Right ventricle myocardium inferior (tissue), 1 donor: ENCODE data around the gene GGT5. TPM values are rescaled to one million over a fixed set of nuclear protein-coding genes. Genes with fewer than 3 reads are reported as not detected.
"Not testable (repeated sequence)": the region's sequence is repeated elsewhere in the genome, so short reads cannot be mapped to it uniquely, and the experiment has no call there.

Experiments
- ATAC-seq: fragments of 200-7000 bp; cut with Tn5 transposase; one replicate; pipeline ENCODE4 v1.9.1; 2020; ENCODE audit warnings: mild to moderate bottlenecking, moderate library complexity
- DNase-seq: peaks from one replicate; pipeline ENCODE4 v3.0.0; 2021; ENCODE audit errors: missing footprints
- intact Hi-C: fragments of 100-400 bp; cut with DNase I; formaldehyde crosslinking; loops from one replicate; pipeline ENCODE4 v1.11.0; 2022
- total RNA-seq: library from RNA; stranded (reverse); fragmentation: NEBNext Ultra II Directional; extraction: Animal tissue kit (Norgen Biotek cat#: 25700); gene quantifications from one replicate; pipeline ENCODE4 v1.2.1, GENCODE V29; 2021
- donor health status: DM: no; HTN: yes; CAD: no; lungs with severe emphysema.

The GGT5 gene
- total RNA-seq, 1 donor from 2014 or later = 27.6 TPM

DNA sequence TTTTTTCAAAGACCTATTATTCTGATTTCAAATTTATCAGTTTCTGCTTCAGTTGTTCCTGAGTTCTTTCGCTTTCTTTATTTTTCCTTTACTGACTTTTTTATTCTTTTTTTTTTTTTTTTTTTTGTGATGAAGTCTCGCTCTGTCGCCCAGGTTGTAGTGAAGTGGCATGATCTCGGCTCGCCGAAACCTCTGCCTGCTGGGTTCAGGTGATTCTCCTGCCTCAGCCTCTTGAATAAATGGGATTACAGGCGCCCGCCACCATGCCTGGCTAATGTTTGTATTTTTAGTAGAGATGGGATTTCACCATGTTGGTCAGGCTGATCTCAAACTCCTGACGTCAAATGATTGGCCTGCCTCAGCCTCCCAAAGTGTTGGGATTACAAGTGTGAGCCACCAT, 31.8 kb downstream of the GGT5 start:
- DNase-seq, ATAC-seq, intact Hi-C loops: not testable (repeated sequence)

GRCh38 chr22:24211716-24212115, 33.2 kb downstream of the GGT5 start:
- intact Hi-C loops = not testable (repeated sequence)

DNA sequence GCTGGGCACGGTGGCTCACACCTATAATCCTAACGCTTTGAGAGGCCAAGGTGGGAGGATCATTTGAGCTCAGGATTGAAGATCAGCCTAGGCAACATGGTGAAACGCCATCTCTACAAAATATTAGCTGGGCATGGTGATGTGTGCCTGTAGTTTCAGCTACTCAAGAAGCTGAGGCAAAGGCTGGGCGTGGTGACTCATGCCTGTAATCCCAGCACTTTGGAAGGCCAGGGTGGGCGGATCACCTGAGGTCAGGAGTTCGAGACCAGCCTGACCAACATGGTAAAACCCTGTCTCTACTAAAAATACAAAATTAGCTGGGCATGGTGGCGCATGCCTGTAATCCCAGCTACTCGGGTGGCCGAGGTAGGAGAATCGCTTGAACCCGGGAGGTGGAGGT, 34.5 kb downstream of the GGT5 start:
- ATAC-seq, DNase-seq, intact Hi-C loops: not testable (repeated sequence)

More at GRCh38 chr22:24211716-24212115, 33.2 kb downstream of the GGT5 start:
- DNase-seq, ATAC-seq: not testable (repeated sequence)

DNA sequence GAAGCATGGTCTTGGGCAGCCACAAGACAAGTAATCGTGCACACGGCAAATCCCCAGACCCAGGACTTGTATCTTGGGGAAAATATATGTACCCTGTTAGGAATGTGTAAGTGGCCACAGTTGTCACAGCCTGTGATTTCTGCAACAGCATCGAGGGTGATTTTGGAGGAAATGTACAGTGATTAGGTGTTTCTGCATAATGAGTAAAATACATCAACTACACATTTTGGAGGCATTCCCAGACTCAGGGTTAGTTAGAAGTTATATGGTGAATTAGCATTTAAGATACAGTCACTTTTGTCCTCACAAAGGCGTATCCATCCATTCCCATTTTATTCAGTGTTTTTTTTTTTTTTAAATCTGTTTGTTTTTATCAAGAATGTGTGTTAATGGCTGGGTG, 35.2 kb downstream of the GGT5 start:
- intact Hi-C loops = no loop called here
- no peak for DNase-seq
- no peak for ATAC-seq

GRCh38 chr22:24209016-24209415, 35.9 kb downstream of the GGT5 start:
- no peak for DNase-seq
- no peak for ATAC-seq
- intact Hi-C loops = no loop called here

GRCh38 chr22:24208012-24208749, 36.7 kb downstream of the GGT5 start:
- DNase-seq (no peak), ATAC-seq (peak; percentile 92)
- intact Hi-C loops = loop anchor here (1.0 kb wide), 1 partner anchor 37 kb away; the partner anchor contains the start of gene GGT5

GRCh38 chr22:24207264-24208011, 37.4 kb downstream of the GGT5 start:
- intact Hi-C loops = loop anchor here (1.0 kb wide), 1 partner anchor 38 kb away; the partner anchor contains the start of gene GGT5
- ATAC-seq = peak; percentile 24
- DNase-seq = no peak

DNA sequence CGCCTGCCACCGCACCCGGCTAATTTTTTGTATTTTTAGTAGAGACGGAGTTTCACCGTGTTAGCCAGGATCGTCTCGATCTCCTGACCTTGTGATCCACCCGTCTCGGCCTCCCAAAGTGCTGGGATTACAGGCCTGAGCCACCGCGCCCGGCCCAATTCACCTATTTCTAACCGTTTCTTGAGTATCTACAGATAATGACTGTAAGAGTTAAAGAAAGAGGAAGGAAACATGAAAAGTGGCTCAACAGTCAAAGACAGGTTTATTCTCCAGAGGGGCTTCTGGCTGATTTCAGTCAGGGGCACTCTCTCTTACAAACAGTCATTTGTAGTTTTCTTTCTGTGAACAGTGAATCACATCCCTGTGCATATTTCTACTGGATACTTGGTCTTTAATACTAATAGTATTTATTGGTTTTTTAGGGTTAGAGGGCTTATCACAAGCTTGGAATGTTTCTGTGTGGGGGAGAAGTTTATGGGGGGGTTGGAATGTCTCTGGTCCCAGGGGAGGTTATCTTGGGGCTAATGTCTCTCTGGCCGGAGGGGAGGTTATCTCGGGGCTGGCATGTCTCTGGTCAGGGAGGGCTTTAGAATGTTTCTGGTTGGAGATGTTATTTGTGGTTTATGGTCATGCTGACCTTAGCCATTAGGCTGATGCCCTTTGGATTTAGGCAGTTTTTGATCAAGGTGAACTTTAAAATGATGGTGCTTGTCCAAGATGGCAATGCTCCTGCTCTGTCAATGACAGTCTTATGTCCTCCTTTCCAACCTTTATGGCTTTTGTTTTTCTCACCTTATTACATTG, 38.2 kb downstream of the GGT5 start:
- intact Hi-C loops, ATAC-seq, DNase-seq: not testable (repeated sequence)

DNA sequence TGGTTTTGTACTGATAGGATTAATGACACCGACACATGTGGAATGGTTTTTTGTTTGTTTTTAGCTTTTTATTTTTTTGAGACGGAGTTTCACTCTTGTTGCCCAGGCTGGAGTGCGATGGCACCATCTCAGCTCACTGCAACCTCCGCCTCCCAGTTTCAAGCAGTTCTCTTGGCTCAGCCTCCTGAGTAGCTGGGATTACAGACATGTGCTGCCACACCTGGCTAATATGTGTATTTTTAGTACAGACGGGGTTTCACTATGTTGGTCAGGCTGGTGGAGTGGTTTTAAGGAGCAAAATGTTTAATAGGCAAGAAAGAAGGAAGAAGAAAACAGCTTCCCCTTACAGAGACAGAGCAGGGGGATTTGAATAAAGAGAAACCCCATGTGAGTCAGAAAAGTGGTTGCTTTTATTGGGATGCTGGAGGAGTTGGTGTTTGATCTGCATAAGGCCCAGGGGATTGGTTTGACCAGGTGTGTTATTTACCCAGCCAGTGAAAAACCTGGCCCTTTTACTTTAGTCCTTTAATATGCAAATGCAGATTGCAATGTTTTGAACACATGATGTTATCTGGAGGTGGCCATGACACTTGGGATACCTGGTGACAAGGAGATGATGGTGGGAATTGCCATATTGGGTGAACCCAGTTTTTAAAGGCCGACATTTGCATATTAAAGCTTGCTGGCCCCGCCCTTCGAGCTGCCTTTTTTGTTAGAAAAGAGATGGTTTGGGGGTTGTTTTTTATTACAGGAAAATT, 39.3 kb downstream of the GGT5 start:
- no peak for ATAC-seq
- no peak for DNase-seq
- intact Hi-C loops = no loop called here

DNA sequence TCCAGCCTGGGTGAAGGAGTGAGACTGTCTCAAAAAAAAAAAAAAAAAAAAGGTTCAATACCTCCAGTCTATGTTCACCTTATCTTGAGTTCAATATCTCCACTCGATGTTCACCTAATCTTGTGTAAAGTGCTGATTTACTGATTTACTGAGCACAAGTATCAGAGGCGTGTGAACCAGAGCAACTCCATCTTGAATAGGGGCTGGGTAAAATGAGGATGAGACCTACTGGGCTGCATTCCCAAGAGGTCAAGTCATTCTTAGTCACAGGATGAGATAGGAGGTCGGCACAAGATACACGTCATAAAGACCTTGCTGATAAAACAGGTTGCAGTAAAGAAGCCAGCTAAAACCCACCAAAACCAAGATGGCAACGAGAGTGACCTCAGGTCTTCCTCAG, 41.0 kb downstream of the GGT5 start:
- DNase-seq, ATAC-seq, intact Hi-C loops: not testable (repeated sequence)

DNA sequence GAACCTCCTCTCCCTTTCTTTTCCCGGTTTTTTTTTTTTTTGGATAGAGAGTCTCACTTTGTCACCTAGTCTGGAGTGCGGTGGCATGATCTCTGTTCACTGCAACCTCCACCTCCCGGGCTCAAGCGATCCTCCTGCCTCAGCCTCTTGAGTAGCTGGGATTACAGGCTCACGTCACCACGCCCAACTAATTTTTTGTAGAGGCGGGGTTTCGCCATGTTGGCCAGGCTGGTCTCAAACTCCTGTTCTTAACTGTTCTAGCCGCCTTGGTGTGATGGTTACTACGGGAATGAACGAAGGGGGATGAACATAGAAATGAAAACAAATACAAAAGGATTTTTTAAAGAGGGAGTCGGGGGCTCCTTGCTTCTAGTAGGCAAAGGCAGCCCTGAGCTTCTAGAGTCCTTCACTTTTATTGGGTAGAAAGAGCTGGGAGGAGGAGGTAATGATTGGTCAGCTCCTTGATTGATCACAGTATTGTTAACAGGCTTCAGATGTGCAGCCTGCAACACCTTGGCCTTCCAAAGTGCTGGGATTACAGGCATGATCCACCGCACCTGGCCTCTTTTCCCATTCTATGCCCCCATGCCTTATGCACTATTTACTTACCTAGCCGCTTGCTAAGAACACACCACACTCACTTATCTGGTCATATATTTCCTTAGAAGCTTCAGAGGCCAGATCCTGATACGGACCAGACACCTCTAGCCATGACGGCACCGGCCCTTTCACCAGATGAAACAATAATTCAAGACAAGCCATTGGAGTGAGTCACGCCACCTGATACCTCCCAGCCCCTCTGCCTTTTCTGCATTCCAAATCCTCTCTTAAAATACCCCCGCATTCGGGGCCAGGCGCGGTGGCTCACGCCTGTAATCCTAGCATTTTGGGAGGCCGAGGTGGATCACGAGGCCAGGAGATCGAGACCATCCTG, 42.9 kb downstream of the GGT5 start:
- intact Hi-C loops = no loop called here
- ATAC-seq = no peak

DNA sequence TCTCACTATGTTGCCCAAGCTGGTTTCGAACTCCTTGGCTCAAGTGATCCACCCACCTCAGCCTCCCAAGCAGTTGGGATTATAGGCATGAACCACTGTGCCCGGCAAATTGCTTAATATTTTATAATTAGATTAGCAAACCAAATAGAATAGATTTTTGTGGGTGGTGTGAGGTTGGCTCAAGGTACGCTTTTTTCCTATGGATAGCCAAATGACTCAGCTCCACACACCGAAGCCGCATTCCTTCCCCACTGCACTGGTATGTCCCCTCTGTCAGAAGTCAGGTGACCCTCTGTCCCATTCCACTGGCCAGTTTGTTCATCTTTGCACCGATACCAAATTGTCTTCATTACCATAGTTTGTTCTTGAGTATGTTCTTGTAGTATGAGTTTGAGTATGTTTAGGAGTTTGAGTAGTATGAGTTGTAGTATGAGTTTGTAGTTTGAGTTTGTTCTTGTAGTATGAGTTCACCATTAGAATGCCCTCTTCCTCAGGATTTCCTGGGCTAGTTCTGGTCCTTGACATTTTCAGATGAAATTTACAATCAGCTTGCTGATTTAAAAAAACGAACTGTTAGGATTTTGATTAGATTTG, 44.2 kb downstream of the GGT5 start:
- ATAC-seq (no peak), DNase-seq (no peak)

More for the DNA sequence above, 42.9 kb downstream of the GGT5 start:
- no peak for DNase-seq

GRCh38 chr22:24198682-24199052, 46.2 kb downstream of the GGT5 start:
- ATAC-seq (no peak), DNase-seq (no peak)
- intact Hi-C loops = no loop called here

More for the DNA sequence above, 44.2 kb downstream of the GGT5 start:
- intact Hi-C loops = no loop called here

- intact Hi-C loops = no loop called here
- DNase-seq = no peak
- ATAC-seq = no peak
Measured at GRCh38 chr22:24191893-24192292, 53.0 kb downstream of the GGT5 start.

DNA sequence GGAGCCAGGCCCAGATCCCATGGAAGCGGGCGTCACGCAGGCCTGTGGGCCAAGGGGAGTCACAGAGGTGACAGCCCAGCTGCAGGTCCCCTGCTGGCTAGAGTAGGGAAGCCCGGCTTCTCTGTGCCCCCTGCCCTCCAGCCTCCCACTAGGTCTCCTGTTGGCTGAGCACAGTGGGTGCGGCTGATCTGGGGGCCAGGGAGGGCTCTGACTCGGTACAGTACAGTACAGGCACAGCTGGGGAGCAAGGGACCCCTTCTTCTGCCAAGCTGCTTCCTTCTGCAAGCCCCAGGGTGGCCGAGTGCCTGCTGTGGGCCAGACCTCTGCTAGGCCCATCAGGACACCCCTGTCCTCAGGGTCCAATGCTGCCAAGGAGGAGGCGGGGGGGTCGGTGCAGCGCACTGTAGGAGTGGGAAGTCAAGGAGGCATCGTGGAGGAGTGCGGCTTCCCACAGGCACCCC, 53.5 kb downstream of the GGT5 start:
- intact Hi-C loops = no loop called here
- ATAC-seq (no peak), DNase-seq (no peak)

- intact Hi-C loops = no loop called here
- DNase-seq = no peak
- ATAC-seq = no peak
Measured at GRCh38 chr22:24190596-24191208, 54.2 kb downstream of the GGT5 start.

DNA sequence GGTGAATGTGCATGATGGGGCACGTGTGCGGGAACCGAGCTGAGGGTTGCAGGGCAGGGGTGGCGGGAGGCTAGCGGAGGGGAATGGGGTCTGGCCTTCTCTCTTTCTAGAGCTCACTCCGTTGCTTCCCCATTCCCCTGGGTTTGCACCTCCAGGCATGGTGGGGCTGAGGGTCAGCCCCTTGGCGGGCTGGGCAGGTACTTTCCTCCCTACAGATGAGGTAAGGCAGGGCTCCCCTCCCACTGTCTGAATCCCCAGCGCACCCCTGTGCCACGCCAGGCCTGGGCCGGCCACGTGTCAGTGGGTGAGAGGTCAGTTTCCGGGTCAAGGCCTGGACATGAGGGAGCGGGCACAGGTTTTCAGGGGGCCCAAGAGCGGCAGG, 54.7 kb downstream of the GGT5 start:
- DNase-seq = no peak
- peak; percentile 2 for ATAC-seq
- intact Hi-C loops = no loop called here
